ENCODE results near the gene UBE2A.

DNA sequence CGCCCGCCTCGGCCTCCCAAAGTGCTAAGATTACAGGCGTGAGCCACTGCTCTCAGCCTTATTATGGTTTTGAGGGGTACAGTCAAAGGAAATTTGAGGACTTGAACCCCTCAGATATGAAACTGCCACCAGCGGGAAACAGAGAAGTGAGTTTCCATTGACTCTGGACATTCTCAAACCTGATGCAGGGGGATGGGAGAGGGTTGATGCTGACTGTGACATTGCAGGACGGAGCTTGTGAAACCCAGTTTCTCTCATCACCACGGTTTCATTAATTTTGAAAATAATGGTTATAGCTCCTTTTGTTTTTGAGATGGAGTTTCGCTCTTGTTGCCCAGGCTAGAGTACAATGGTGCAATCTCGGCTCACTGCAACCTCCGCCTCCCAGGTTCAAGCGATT is 50.1 kb downstream of the UBE2A start:
- no peak for TF ChIP-seq ZC3H10 (CRISPR knock-in tag; IDR thresholded peaks at IDR 0.05)
- TF ChIP-seq ZNF70 (CRISPR knock-in tag; IDR thresholded peaks at IDR 0.05), result no peak
- TF ChIP-seq, protein P1, sequence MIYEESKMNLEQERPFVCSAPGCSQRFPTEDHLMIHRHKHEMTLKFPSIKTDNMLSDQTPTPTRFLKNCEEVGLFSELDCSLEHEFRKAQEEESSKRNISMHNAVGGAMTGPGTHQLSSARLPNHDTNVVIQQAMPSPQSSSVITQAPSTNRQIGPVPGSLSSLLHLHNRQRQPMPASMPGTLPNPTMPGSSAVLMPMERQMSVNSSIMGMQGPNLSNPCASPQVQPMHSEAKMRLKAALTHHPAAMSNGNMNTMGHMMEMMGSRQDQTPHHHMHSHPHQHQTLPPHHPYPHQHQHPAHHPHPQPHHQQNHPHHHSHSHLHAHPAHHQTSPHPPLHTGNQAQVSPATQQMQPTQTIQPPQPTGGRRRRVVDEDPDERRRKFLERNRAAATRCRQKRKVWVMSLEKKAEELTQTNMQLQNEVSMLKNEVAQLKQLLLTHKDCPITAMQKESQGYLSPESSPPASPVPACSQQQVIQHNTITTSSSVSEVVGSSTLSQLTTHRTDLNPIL (CRISPR knock-in tag; IDR thresholded peaks at IDR 0.05; ENCODE audit: low read depth), result no peak
- TF ChIP-seq, protein P2, sequence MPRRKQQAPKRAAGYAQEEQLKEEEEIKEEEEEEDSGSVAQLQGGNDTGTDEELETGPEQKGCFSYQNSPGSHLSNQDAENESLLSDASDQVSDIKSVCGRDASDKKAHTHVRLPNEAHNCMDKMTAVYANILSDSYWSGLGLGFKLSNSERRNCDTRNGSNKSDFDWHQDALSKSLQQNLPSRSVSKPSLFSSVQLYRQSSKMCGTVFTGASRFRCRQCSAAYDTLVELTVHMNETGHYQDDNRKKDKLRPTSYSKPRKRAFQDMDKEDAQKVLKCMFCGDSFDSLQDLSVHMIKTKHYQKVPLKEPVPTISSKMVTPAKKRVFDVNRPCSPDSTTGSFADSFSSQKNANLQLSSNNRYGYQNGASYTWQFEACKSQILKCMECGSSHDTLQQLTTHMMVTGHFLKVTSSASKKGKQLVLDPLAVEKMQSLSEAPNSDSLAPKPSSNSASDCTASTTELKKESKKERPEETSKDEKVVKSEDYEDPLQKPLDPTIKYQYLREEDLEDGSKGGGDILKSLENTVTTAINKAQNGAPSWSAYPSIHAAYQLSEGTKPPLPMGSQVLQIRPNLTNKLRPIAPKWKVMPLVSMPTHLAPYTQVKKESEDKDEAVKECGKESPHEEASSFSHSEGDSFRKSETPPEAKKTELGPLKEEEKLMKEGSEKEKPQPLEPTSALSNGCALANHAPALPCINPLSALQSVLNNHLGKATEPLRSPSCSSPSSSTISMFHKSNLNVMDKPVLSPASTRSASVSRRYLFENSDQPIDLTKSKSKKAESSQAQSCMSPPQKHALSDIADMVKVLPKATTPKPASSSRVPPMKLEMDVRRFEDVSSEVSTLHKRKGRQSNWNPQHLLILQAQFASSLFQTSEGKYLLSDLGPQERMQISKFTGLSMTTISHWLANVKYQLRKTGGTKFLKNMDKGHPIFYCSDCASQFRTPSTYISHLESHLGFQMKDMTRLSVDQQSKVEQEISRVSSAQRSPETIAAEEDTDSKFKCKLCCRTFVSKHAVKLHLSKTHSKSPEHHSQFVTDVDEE (CRISPR knock-in tag; IDR thresholded peaks at IDR 0.05), result no peak
- TF ChIP-seq RARB (CRISPR knock-in tag; IDR thresholded peaks at IDR 0.05), result no peak
- TF ChIP-seq, protein P3, sequence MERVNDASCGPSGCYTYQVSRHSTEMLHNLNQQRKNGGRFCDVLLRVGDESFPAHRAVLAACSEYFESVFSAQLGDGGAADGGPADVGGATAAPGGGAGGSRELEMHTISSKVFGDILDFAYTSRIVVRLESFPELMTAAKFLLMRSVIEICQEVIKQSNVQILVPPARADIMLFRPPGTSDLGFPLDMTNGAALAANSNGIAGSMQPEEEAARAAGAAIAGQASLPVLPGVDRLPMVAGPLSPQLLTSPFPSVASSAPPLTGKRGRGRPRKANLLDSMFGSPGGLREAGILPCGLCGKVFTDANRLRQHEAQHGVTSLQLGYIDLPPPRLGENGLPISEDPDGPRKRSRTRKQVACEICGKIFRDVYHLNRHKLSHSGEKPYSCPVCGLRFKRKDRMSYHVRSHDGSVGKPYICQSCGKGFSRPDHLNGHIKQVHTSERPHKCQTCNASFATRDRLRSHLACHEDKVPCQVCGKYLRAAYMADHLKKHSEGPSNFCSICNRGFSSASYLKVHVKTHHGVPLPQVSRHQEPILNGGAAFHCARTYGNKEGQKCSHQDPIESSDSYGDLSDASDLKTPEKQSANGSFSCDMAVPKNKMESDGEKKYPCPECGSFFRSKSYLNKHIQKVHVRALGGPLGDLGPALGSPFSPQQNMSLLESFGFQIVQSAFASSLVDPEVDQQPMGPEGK (CRISPR knock-in tag; IDR thresholded peaks at IDR 0.05; ENCODE audit: borderline replicate concordance), result no peak
- TF ChIP-seq, protein P4, sequence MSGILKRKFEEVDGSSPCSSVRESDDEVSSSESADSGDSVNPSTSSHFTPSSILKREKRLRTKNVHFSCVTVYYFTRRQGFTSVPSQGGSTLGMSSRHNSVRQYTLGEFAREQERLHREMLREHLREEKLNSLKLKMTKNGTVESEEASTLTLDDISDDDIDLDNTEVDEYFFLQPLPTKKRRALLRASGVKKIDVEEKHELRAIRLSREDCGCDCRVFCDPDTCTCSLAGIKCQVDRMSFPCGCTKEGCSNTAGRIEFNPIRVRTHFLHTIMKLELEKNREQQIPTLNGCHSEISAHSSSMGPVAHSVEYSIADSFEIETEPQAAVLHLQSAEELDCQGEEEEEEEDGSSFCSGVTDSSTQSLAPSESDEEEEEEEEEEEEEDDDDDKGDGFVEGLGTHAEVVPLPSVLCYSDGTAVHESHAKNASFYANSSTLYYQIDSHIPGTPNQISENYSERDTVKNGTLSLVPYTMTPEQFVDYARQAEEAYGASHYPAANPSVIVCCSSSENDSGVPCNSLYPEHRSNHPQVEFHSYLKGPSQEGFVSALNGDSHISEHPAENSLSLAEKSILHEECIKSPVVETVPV (CRISPR knock-in tag; IDR thresholded peaks at IDR 0.05), result no peak
- TF ChIP-seq CSDC2 (CRISPR knock-in tag; IDR thresholded peaks at IDR 0.05), result no peak
- no peak for TF ChIP-seq ZFP3 (CRISPR knock-in tag; IDR thresholded peaks at IDR 0.05)
- no peak for TF ChIP-seq ISL1 (CRISPR knock-in tag; IDR thresholded peaks at IDR 0.05)
- TF ChIP-seq ARNTL (CRISPR knock-in tag; IDR thresholded peaks at IDR 0.05; ENCODE audit: borderline replicate concordance, low read depth), result no peak
